ENCODE measurements around the gene RAB7B.
"Not testable (repeated sequence)": the region's sequence is repeated elsewhere in the genome, so short reads cannot be mapped to it uniquely, and the experiment has no call there.

The RAB7B gene

GRCh38 chr1:206002871-206003801 is at the start of gene RAB7B:
Gene RAB7B, minus strand, starts transcription at chr1:206003395. Its CDS starts 9,260 bp downstream, at chr1:205994135.
- DNase-seq (ENCODE audit: low spot score), result peak; percentile 82

GRCh38 chr1:206052231-206052865 is 49.2 kb upstream of the RAB7B start:
- DNase-seq (ENCODE audit: low spot score), result not testable (repeated sequence)

- no peak for DNase-seq (ENCODE audit: low spot score)
These were observed 47.5 kb upstream of the RAB7B start for GRCh38 chr1:206050655-206051235.

GRCh38 chr1:206049919-206050600 is 46.9 kb upstream of the RAB7B start:
- no peak for DNase-seq (ENCODE audit: low spot score)

- DNase-seq (ENCODE audit: low spot score), result no peak
These were observed 46.1 kb upstream of the RAB7B start for GRCh38 chr1:206049293-206049692.

- DNase-seq (ENCODE audit: low spot score), result no peak
These were observed 45.4 kb upstream of the RAB7B start for GRCh38 chr1:206048582-206048981.

GRCh38 chr1:206047271-206047670 is 44.1 kb upstream of the RAB7B start:
- no peak for DNase-seq (ENCODE audit: low spot score)

- DNase-seq (ENCODE audit: low spot score), result no peak
These were observed 38.4 kb upstream of the RAB7B start for GRCh38 chr1:206041640-206042039.

GRCh38 chr1:206040328-206040727 is 37.1 kb upstream of the RAB7B start:
- DNase-seq (ENCODE audit: low spot score), result no peak

GRCh38 chr1:206039046-206039973 is 36.1 kb upstream of the RAB7B start:
- DNase-seq (ENCODE audit: low spot score), result no peak

GRCh38 chr1:206037581-206037980 is 34.4 kb upstream of the RAB7B start:
- no peak for DNase-seq (ENCODE audit: low spot score)

- no peak for DNase-seq (ENCODE audit: low spot score)
These were observed 33.7 kb upstream of the RAB7B start for GRCh38 chr1:206036663-206037455.

GRCh38 chr1:206035027-206035426 is 31.8 kb upstream of the RAB7B start:
- no peak for DNase-seq (ENCODE audit: low spot score)

GRCh38 chr1:206032380-206033140 is 29.4 kb upstream of the RAB7B start:
- no peak for DNase-seq (ENCODE audit: low spot score)

- peak; percentile 51 for DNase-seq (ENCODE audit: low spot score)
These were observed 27.5 kb upstream of the RAB7B start for GRCh38 chr1:206030714-206031113.

GRCh38 chr1:206030191-206030590 is 27.0 kb upstream of the RAB7B start:
- DNase-seq (ENCODE audit: low spot score), result no peak

- no peak for DNase-seq (ENCODE audit: low spot score)
These were observed 26.3 kb upstream of the RAB7B start for GRCh38 chr1:206029484-206029883.

GRCh38 chr1:206025283-206025820 is 22.2 kb upstream of the RAB7B start:
- no peak for DNase-seq (ENCODE audit: low spot score)

GRCh38 chr1:206023695-206024094 is 20.5 kb upstream of the RAB7B start, which contains the start of gene CTSE:
Gene CTSE, minus strand, starts transcription at chr1:206023895. Its CDS starts 104 bp downstream, at chr1:206023791.
- no peak for DNase-seq (ENCODE audit: low spot score)
